Effector CD8-positive, alpha-beta T cell (primary cell): ENCODE data around the gene PAPOLA.

Experiments
- DNase-seq: peaks from one replicate; lab custom pipeline; 2025; lab: John Stamatoyannopoulos, UW

PAPOLA gene

DNA sequence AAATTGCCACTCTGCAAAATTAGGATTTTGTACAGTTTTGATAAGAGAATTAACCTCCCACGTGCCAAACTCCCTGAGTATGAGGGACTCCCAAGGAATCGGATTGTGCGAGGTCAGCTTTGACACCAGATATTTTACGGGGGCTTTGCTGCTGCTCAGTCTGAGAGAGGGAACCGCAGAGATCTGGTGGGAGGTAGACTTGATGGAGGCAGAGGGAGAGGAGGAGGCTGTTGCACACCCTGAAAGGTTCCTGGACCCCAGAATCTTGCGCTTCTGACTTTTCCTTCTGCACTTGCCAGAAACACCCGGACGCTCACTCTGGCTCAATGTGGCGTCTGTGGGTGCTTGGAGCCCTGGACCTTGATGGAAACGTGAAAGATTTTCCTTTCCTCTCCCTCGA is 83.9 kb downstream of the PAPOLA start:
- no peak for DNase-seq

DNA sequence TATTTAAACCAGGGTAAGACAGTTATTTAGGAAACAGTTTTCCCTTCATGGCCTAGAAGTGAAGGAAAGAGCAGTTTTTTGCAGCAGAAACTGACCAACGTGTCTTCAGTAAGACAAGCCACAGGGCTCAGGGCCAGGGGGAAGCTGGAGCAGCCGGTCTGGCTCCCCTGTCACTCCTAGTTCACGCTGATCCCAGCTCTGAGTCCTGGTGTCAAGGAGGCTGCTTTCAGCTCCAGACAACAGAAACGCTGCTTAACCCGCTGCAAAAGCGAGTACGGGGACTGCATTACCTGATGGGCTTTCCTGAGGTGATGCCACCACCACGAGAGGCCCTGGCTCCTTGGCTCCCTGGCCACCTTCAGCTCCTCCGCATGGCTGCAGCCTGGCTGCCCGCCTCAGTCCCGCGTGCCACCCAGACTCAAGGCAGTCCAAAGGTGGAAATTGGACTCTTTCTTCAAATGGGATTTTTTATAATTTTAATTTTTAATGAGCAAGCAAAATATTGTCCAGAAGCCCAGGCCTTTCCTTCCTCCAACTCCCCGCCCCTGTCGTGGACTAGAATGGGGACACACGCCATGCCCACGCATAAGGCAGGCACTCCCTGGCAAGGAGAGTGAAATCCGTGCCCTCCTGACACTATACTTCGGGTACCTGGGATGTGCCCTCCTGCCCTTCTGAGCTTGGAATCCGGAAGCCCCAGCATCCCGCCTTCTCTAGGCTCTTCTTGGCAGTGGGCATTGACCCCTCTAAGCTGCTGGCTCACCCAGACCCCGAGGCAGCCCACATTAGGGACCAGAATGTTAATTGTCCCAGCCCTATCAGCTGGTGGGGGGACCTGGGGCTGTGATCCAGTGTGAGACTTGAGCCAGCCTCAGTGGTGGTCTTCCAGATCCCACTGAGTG is 85.0 kb downstream of the PAPOLA start:
- no peak for DNase-seq

DNA sequence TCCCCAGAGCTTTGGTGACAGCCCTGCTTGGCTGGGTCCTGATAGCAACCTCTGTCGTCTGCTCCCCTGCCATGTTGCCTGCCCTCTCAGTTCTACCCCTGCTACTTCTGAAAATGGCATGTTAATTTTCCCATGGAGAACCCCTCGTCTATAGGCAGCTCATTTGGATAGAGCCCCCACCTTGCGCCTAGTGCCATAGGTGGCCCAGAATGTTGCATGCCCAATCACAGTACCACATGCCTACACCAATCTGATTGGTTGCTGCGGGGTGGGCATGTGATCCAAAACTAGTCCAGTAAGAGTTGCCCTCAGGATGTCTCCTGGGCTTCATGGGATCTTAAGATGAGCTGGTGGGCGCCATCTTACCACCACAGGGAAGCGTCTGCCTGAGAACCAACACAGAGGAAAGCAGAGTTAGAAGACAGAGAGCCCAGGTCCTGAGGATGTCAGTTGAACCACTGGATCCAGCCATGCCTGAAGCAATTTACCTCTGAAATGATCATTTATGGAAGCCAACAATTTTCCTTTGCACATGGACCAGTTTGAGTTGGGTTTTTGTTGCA is 85.7 kb downstream of the PAPOLA start:
- no peak for DNase-seq

DNA sequence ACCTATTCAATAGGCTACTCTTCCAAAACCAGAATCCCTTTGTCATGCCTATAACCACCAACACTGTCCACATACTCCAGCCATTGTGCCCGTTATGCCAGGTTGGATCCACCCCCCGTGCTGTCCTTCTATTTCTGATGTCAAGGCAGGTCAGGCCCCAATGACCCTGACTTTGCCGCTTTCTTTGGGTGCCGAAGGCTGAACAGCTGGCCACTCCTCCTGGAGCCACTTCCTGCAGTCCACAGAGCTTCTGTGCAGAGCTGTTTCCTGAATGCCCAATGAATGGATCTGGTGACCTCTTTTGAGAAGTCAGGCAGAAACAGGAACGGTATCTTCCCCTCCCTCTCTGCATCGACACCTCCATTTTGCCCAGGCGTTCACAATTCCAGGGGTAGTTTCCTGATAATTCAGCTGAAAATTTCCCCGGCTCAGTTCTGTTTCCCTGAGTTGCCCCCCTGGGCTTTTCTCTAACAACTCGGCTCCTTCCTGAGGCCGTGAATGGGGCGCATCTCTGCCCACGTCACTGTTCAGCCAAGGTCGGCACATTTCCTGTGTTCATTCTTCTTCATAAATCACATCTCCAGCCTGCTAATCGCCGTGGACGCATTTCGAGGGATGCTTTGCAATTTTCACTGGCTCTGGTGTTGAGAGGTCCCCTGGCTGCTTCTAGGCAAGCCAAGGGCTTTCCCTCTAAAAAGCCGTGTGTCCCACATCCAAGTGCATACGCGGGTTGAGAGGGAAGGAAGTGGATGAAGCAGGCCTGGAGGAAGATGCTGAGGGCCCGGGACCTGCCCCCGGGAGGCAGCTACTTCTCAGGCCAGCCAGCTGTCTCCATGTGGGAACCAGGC is 86.5 kb downstream of the PAPOLA start:
- DNase-seq = no peak

DNA sequence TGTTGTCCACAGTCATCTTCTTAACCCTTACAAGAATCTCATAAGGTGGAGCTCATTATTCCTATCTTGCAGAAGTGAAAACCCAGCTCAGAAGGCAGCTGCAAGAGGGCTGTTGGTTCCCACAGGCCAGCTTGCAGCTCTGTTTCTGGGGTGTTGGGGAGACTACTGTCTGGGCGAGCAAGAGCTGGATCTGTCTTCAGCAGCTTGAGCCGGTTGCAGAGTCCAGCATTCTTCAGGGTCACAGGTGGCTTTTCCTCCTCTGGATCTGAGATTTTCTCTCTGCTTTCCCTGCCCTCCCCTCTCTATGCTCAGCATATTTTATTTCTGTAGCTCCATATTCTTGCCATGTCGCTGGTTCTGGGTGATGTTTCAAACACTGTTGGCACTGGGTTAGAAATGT is 87.4 kb downstream of the PAPOLA start:
- DNase-seq = no peak

DNA sequence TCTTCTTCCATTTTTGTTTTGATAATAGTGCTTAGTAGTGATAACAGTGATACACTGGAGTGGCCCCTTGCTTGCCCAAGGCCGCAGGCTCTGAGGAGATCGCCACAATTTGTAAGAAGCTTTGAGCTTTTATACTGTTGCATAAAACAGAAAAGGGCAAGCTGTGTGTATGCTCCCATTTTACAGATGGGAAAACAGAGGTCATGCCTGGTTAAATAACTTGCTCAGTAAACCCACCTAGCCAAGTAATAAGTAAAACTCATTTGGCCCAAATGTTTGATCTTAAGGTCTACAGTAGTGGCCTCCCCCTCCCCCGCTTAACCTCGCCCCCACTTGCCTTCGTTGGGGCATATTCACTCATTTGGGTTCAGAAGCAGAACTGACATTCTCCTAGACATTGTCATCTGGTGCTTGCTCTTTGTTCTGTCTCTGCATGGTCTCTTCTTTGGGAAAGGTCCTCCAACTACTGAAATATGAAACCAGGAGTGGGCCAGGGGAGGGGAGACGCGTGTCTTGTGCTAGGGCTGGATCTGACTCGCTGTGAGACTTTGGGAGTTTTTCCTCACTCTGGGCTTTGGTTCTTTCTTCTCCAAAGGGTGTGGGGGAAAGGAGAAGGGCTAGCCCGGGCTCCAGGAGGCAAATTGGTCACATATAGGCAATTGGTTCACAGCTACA is 88.1 kb downstream of the PAPOLA start:
- DNase-seq = no peak

DNA sequence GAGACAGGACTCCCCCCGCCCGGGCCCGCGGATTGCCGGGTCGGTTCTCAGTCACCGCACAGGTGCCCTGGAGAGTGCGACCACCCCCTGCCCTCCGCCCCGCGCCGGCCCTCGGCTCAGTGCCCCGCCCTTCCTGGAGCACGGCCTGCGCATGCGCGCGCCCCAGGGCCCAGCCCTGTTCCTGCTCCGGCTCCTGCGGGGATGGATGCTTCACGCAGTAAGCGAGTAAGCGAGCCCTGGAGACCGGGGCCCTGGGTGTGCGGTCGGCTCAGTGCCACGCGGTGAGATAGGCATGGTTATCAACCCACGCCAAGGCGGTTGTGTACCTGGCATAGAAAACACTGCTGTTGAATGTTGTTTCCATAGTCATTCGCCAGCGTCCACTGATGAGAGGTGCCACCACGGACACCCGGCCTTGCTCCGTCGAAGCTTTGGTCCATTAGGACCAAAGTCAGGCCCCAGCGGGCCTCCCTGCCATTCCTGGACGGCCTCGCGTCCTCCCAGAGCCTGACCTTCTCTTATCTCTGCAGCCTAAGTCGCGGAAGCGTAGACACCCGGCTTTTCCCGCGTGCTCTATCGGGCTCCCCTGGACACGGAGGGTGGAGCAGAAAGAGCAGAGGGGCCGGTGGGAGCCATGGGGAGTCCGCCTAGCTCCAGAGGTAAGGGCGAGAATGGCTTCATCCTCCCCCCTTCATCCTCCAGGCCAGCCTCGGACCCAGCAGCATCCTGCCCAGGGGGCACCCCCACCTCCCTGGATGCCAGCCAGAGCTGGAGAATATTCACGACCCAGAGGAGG is 90.6 kb downstream of the PAPOLA start:
- peak; percentile 23 for DNase-seq

DNA sequence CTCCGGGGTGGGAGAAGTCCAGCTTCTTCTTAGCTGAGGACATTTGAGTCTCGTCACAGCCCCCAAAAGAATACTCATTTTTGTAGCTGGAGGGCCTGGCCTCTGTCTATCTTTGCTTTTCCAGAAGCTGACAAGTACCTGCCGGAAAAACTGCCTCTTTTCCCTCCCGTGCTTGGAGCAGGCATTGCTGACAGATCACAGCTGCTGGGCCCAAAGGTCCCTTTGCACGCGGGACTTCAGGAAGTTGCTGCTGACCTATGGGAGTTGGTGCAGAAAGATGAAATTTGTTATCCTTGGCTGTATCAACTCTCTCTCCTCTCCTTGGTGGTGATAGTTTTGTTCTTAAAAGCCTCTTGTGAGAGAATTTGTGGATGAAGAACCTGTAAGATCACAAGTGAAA is 92.8 kb downstream of the PAPOLA start:
- no peak for DNase-seq

DNA sequence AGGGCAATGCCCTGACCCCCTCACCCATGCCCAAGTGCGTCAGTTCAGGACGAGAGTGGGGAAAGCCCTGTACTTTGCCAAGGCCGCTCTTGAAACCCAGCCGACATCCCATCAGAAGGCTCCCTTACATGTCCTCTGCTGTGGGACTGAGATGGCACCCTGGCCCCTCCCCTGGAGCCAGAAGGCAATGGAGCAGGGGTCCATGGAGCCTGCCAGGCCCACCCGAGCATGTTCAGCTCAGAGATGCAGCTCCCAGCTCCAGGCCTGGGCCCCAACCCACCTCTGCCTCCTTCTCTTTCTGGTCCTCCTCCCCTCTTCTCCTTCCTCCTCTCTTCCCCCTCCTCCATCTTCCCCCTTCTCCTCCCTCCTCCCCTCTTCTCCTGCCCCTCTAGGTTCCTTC is 95.5 kb downstream of the PAPOLA start:
- no peak for DNase-seq

DNA sequence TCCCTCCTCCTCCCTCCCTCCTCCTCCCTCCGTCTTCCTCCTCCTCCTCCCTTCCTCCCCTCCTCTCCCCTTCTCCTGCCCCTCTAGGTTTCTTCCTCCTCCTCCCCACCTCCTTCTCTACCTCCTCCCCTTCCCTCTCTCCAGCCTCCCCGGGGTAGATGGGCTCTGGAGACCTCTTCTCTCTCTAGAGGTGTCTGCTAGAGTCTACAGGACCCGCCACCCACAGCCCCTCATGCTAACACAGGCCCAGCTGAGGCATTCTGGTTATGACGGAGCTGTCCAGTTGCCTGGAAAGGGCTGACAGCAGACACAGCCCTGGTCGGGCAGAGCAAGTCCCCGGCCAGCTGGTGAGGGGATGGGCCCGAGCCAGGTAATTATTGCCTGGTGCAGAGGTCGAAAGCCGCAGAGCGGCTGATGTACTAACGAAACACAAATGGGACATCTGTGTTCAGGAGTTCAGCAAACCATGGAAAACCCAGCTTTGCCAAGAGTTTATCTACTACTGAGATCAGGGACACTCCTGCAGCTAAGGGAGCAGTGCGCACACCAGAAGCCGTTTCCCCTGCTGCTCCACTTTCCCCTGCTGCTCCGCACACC is 96.2 kb downstream of the PAPOLA start:
- DNase-seq = no peak

DNA sequence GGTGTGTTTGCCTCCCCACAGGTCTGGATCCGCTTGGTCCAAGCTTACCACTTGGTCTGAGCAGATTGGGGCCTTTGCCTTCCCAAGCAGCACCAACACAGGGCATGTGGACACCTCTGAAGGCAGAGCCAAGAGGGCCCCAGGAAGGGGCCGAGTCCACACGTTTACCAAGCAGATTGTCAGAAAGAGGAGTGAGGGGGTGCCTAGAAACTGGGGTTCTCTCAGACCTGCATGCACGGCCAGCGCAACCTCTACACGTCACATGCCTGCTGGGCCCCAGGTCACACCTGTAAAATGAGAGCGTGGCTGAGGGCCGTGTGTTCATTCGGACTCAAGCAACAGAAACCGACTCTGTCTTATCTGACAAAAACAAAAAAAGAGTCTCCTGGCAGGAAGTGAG is 96.9 kb downstream of the PAPOLA start:
- DNase-seq = no peak

DNA sequence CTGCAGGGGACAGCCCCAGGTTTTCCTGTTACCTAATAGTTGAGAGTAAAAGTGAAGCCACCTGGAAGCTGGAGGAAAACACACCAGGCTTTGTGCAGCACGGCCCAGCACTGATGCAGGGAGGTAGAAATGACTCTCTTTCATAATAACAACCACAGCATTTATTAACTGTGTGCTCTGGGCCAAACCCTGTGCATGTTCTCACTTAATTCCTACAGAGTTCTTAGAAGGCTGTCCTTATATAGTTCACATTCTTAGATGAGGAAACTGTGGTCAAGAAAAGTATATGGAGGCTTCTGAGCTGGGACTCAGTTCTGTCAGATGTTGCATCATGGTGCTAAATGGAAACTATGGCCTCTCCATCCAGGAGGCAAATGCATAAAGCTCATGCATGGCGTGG is 100.0 kb downstream of the PAPOLA start:
- DNase-seq = no peak

DNA sequence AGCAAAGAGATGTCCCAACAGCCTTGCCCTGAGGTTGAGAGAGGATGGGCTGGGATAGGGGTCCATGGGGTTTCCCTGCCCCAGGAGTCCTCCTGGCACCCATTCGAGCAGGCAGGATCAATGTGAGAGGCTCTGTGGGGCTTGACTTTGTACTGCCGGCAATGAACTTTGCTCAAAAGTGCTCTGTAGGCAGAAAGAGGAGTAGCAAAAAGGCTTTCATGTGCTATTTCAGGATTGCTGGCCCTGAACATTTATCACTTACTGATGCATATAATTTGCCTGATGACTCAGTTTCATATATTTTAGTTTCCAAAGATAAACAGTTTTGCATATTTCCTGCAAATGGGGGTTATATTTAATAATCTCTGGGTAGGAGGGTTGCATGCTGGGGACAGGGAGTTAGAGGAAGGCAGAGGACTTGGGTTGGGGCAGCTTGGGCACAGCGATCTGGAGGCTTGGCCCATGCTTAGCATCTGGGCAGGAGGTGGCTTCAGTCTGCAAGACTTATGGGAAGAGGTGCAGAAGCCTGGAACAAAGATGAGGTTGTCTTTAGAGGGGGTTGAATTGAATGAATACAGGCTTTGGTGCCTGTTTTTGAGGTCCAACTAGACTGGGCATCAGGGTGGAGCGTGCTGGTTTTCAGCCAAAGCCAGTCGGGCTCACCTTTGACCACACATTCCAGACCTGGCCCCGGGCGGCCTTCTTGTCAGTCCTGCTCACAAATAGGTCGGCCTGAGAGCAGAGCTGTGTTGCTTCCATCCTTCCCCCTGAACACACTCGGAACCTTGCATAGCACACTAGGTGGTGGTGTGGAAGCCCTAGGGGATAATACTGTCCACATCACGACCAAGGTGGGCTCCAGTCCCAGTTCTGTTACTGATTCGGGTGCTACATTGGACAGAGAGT is 101.4 kb downstream of the PAPOLA start:
- no peak for DNase-seq

DNA sequence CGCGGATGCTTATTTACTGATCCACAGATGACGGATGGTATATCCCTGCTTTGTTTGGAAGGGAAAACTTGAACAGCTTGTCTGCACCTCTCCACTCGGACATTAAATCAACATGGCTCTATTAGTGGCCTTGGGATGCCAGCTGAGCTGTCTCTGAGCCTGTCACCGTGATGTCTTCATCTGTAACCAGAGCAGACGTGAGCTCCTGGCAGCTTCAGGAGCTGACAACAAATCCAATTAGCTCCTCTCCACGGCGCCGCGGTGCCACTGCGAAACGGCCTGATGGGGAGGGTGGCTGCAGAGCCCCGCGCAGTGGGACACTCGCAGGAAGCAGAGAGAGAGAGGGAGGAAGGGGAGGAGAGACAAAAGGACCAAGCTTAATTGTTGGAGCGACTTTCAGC is 112.3 kb downstream of the PAPOLA start:
- DNase-seq = no peak

DNA sequence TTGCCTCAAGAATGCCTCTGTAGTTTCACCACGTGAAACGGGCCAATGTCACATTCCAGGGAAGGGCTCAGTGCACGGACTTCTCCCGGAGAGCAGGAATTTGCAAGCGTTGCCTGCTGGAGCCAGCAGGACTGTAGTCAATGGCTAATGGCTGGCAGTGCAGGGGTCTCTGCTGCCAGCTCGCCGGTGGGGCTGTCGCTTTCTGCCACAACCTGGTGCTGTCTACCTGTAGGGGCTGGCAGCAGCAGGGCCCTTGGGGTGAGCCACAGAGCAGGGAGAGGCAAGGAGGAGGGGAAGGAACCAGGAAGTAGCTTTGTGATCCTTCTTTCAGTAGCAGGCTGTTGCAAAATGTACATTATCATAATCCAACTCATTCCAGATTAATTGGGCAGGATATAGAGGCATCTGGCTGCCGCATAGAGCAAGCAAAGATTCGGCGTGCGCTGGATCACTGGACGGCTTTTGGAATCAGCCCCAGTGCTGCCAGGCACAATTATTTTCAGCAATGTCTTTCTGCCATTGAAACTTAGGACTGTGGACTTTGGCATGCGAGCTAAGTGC is 114.1 kb downstream of the PAPOLA start:
- no peak for DNase-seq
